Posterior cingulate gyrus (tissue), 11 donors: ENCODE data around the gene TBC1D5.

Source experiments
- DNase-seq, 10 donors: peaks; one replicate each; pipeline versions ENCODE4 v3.0.0 to v3.0.0-alpha.2; 2020 to 2021; ENCODE audit warnings: mixed read lengths in 3 of 10
- intact Hi-C: fragments of 100-400 bp; cut with DNase I; formaldehyde crosslinking; loops from one replicate; pipeline ENCODE4 v1.15.1; 2023

TBC1D5 gene

GRCh38 chr3:17204049-17204650, 538.3 kb downstream of the TBC1D5 start:
- intact Hi-C loops: no loop called here
- peak in 2 of 10 donors; percentile 41 to 78 for DNase-seq

DNA sequence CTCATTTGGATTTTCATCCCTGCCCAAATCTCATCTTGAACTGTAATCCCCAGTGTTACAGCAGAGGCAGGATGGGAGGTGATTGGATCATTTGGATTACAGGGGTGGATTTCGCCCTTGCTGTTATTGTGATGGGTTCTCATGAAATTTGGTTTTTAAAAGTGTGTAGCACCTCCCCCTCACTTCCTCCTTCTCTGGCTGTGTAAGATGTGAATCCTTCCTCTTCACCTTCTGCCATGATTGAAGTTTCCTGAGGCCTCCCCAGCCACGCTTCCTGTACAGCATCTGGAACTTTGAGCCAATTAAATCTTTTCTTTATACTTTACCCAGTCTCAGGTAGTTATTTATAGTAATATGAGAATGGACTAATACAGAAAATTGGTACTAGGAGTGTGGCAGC, 540.9 kb downstream of the TBC1D5 start:
- intact Hi-C loops: no loop called here
- no peak for DNase-seq

GRCh38 chr3:17195856-17196604, 546.4 kb downstream of the TBC1D5 start:
- intact Hi-C loops: no loop called here

DNA sequence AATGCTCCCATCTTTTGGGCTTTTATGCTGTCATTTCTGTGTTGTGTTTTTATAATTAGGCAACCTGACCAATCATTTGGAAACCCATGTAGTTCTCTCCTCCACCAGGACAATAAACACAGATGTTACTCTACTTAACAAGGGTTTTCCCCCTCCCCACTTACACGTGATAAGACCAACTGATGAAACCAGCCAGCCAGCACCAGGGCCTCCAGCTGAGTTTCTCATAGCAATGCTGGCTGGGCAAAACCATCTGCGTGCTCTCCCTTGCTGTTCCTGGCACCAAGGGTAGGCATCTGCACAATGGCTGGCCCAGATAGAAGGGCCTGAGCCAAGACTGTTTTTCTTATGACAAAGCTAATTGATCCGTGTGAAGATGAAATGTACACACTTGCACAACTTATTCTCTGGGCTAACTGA, 547.2 kb downstream of the TBC1D5 start:
- peak; percentile 42 to 91 (median 59) for DNase-seq

More at GRCh38 chr3:17195856-17196604, 546.4 kb downstream of the TBC1D5 start:
- DNase-seq: peak in 1 of 10 donors; percentile 28

GRCh38 chr3:17194116-17194515, 548.3 kb downstream of the TBC1D5 start:
- intact Hi-C loops: no loop called here
- DNase-seq: no peak

More for the DNA sequence above, 547.2 kb downstream of the TBC1D5 start:
- intact Hi-C loops: no loop called here

GRCh38 chr3:17192995-17193394, 549.4 kb downstream of the TBC1D5 start:
- peak in 1 of 10 donors; percentile 67 for DNase-seq
- intact Hi-C loops: no loop called here

GRCh38 chr3:17190353-17191078, 551.9 kb downstream of the TBC1D5 start:
- DNase-seq: no peak
- intact Hi-C loops: no loop called here

- no peak for DNase-seq
- intact Hi-C loops: no loop called here
Measured at GRCh38 chr3:17188378-17188777, 554.1 kb downstream of the TBC1D5 start.

- DNase-seq: peak in 1 of 10 donors; percentile 23
- intact Hi-C loops: no loop called here
Measured at GRCh38 chr3:17187589-17188184, 554.7 kb downstream of the TBC1D5 start.

DNA sequence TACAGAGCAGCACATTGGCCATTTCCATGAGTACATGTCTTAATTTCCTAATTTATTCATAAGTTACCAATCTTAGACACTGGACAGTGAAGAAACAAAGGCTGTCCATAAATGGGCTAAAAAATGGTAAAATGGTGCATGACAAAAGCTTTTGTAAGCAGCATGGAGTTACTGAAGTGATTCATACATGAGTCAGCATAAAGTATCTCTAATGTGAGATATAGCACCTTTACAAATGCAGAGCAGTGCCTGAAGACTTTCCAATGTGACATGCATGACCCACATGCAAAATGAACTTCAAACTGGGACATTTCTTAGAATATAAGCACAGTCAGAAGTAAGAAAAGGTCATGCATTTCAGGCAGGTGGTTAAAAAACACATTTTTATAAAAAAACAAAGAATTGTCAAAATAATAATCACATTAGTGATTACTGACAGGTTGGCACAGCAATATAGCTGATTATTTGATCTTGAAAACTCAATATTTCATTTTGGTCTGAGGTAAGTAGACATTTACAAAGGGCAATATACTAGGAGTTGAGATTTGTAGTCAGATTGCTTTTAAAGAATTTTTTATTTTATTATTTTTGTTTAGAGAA, 558.4 kb downstream of the TBC1D5 start:
- intact Hi-C loops: no loop called here
- DNase-seq: no peak

- DNase-seq: no peak
- intact Hi-C loops: no loop called here
Measured at GRCh38 chr3:17182166-17182565, 560.3 kb downstream of the TBC1D5 start.

- intact Hi-C loops: no loop called here
- no peak for DNase-seq
Measured at GRCh38 chr3:17181413-17181907, 561.0 kb downstream of the TBC1D5 start.

DNA sequence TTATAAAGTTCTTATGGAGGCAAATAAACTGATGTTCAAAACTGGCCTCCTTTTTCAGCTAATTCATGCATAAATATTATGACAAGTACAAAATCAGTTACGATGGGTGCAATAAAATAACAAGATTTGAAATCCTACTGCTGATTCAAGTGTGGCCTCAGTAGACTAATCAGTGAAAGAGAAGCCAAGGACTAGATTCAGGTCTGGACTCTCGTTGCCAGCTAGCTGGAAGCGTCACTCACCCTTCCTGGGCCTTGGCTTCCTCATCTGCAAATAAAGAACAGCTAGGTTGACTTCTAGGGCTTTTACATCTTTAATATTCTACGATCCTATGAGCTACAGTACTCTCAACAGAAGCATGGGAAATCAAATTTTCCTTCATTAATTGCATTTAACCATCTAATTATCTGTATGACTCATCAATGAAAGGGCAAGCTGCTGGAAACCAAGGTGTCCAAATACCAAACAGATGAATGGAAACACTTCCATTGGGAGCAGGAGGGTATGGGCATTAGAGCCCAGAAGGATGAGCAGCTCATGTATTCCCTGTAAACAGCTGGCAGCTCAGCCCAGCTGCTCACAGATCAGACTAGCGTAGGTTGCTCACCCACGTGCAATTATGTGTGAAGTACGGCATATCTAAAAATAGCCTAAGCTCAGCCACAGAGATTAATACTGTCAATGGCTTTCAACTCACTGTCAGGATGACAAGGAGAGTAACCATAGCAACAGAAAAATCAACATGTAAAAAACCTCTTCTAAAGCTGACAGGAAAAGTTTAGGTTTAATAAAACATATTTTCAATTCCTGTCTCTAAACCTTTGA, 562.8 kb downstream of the TBC1D5 start:
- no peak for DNase-seq
- intact Hi-C loops: no loop called here

DNA sequence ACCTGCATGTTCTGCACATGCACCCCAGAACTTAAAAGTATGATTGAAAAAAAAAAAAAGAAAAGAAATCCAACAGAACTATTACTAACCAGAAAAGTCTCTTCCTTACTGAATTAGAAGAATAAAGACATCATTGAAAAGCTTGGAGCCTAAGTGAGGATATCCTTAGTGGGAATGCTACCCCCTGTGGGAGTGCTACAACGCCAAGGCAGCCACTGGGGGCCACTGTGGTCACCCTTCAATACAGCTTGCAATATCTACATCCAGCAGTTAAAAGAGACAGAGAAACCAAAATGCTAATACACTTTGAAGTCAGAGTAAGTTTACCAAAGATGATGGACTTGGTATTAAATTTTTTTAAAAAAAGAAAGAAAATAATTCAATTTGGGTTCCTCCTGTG, 565.7 kb downstream of the TBC1D5 start:
- intact Hi-C loops: no loop called here

DNA sequence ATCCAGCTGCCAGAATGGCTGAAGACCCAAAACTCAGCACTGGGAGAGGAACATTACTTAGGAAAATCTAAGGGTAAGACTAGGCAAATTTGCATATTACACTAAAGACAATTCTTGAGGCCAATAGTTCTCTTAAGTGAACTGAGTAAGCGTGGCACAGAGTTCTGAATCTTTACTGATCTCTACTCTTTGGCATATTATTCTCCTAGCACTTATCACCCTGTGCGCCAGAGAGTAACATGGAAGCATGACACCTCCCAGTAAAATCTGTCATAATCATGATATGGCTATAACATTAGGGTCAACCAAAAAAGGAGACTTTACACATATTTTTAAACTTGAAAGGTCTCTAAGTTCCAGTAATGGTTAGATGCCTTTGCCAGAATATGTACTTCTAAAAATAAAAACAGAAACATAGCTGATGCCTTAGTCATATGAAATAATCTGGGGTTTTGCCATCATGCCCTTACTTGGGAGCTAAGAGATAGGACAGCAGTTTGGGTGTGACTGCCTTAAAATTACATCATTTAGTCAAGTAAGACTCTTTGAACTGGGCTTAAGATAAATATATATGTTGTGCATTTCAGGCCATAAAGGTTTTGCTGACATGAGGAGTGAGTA, 567.1 kb downstream of the TBC1D5 start:
- intact Hi-C loops: no loop called here
- no peak for DNase-seq

More for the DNA sequence above, 565.7 kb downstream of the TBC1D5 start:
- peak in 1 of 10 donors; percentile 39 for DNase-seq

DNA sequence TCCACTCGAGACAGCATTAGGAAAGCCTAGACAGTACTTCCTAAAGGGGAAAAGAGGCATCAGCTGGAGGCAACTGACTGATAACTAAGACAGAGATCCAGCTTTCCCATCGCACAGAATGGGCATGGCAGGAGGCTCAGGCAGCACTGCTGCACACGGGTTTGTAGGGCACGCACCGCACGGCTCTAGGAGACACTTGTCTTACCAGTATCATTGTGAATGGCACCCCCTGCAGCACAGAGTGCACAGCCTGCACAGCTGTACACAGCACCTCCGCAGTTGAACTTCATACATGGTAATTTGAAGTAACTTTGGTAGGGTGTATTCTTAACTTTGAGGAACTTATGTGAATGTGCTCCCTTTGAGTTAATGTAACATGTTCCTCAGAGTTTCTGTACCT, 576.1 kb downstream of the TBC1D5 start:
- intact Hi-C loops: no loop called here
- DNase-seq: no peak

- DNase-seq: no peak
- intact Hi-C loops: no loop called here
Measured at GRCh38 chr3:17162116-17162515, 580.3 kb downstream of the TBC1D5 start.

DNA sequence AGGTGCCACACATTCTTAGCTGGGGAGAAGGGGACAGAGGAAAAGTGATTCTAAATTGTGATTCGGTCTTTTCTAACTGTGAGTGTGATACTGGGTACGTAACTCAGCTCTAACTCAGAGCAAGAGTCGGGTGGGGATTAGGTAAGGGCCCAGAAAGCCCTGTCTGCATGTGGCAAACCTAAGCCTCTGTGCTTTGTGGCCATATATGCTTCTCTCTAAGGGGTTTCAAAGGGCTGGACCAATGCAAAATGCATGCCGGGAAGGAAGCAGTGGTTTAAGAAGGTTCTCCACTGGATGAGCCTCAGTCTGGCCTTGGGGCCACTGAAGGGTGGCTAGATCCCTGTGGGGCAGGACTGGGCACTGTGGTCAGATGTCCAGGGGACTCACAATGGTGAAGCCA, 581.8 kb downstream of the TBC1D5 start:
- intact Hi-C loops: no loop called here
- DNase-seq: no peak
